ENCODE results near the gene MTX1. TPM values are rescaled to one million over a fixed set of nuclear protein-coding genes. Genes with fewer than 3 reads are reported as not detected.

The MTX1 gene
- total and polyA plus RNA-seq, 2 donors (not counting 1 experiment from before 2014, with no cell fraction given), result 42.2 to 46.6 TPM

DNA sequence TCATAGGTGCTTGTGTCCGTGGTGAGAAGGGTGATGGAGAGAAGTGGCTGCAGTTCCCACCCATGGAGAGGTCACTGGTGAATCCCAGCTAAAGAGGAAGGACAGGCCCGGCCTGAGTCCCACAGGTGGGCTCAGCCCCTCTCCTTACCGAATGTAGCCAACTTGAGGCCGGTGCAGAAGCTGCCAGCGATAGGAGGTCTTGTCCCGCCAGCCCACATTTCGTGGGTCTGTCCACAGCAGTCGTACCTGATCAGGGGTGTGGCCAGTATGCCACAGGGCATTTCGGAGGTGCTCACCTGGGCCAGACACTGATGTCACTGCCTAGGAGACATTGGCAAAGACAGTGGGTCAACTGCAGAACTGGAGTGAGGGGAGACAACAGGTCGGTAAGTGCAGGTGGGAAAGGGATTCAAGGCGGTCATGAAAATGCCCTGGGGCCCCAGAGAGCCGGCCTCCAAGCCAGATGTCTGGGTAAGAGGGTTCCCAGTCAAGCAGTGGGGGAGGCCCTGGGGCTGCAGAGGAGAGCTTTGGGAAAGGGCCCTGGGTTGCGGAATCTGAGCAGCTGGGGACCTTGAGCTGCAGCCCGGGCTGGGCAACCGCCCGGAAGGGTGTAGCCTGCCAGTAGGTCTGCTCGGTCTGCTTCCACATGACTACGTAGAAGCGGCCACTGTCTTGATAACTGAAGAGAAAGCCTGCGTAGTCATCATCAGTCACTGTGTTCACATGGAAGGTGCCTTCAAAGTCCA is 11.4 kb upstream of the MTX1 start:
- TF ChIP-seq EZH2 (IDR thresholded peaks at IDR 0.05; ENCODE audit: low read length, missing control alignments) (no peak), CTCF (conservative IDR thresholded peaks at IDR 0.05 in 1 of 2, IDR thresholded peaks at IDR 0.05 in 1 of 2; ENCODE audit: low read depth in 1 of 2, low read length in 2 of 2) (no peak)
- Histone ChIP-seq H3K4me1 (ENCODE audit: control insufficient read depth, extremely low read depth, insufficient read depth, low read length) (peaks cover 19% of the 10 kb centered on the region), H3K27ac (ENCODE audit: insufficient read depth, low read length) (no peak overlapping the region), H3K36me3 (ENCODE audit: control insufficient read depth, insufficient read depth, low read length) (peaks cover 26% of the 10 kb centered on the region), H3K79me2 (ENCODE audit: control insufficient read depth, insufficient read depth, low read length) (peaks cover 8% of the 10 kb centered on the region), H3K9ac (ENCODE audit: insufficient read depth, low read length) (no peak overlapping the region), H3K4me3 (replicated peaks in 1 of 4; ENCODE audit: control extremely low read depth in 1 of 4, insufficient read depth in 1 of 4, low read depth in 3 of 4, low read length in 4 of 4) (no peak overlapping the region), H3K27me3 (ENCODE audit: control insufficient read depth, insufficient read depth, low read length) (no peaks in the 10 kb centered on the region), H3K9me3 (ENCODE audit: control insufficient read depth, insufficient read depth, low read depth, low read length) (no peaks in the 10 kb centered on the region), H2AFZ (ENCODE audit: low read length) (no peak overlapping the region), H3K4me2 (ENCODE audit: extremely low read depth, insufficient read depth, low read length) (no peak overlapping the region), H4K20me1 (ENCODE audit: control insufficient read depth, extremely low read depth, insufficient read depth, low read length) (no peaks in the 10 kb centered on the region)
- no peak for DNase-seq (ENCODE audit: low read depth in 2 of 2)

- Histone ChIP-seq H3K4me1 (ENCODE audit: control insufficient read depth, extremely low read depth, insufficient read depth, low read length) (peaks cover 18% of the 10 kb centered on the region), H3K36me3 (ENCODE audit: control insufficient read depth, insufficient read depth, low read length) (peaks cover 29% of the 10 kb centered on the region), H3K4me2 (ENCODE audit: extremely low read depth, insufficient read depth, low read length) (no peak overlapping the region), H3K4me3 (replicated peaks in 1 of 4; ENCODE audit: control extremely low read depth in 1 of 4, insufficient read depth in 1 of 4, low read depth in 3 of 4, low read length in 4 of 4) (no peak overlapping the region), H4K20me1 (ENCODE audit: control insufficient read depth, extremely low read depth, insufficient read depth, low read length) (no peaks in the 10 kb centered on the region), H3K9ac (ENCODE audit: insufficient read depth, low read length) (no peak overlapping the region), H3K27me3 (ENCODE audit: control insufficient read depth, insufficient read depth, low read length) (no peaks in the 10 kb centered on the region), H3K27ac (ENCODE audit: insufficient read depth, low read length) (no peak overlapping the region), H3K9me3 (ENCODE audit: control insufficient read depth, insufficient read depth, low read depth, low read length) (no peaks in the 10 kb centered on the region), H2AFZ (ENCODE audit: low read length) (no peak overlapping the region), H3K79me2 (ENCODE audit: control insufficient read depth, insufficient read depth, low read length) (peaks cover 8% of the 10 kb centered on the region)
- DNase-seq (ENCODE audit: low read depth in 2 of 2), result no peak
- TF ChIP-seq CTCF (conservative IDR thresholded peaks at IDR 0.05 in 1 of 2, IDR thresholded peaks at IDR 0.05 in 1 of 2; ENCODE audit: low read depth in 1 of 2, low read length in 2 of 2) (no peak), EZH2 (IDR thresholded peaks at IDR 0.05; ENCODE audit: low read length, missing control alignments) (no peak)
Observed at GRCh38 chr1:155197901-155198546, 10.5 kb upstream of the MTX1 start.

GRCh38 chr1:155198547-155198906 is 10.0 kb upstream of the MTX1 start:
- H3K9ac ChIP-seq (ENCODE audit: insufficient read depth, low read length), result no peak overlapping the region
- H3K79me2 ChIP-seq (ENCODE audit: control insufficient read depth, insufficient read depth, low read length), result peaks cover 8% of the 10 kb centered on the region
- H3K27ac ChIP-seq (ENCODE audit: insufficient read depth, low read length), result no peak overlapping the region
- H3K4me3 ChIP-seq (replicated peaks in 1 of 4; ENCODE audit: control extremely low read depth in 1 of 4, insufficient read depth in 1 of 4, low read depth in 3 of 4, low read length in 4 of 4), result no peak overlapping the region
- TF ChIP-seq CTCF (conservative IDR thresholded peaks at IDR 0.05 in 1 of 2, IDR thresholded peaks at IDR 0.05 in 1 of 2; ENCODE audit: low read depth in 1 of 2, low read length in 2 of 2) (no peak), EZH2 (IDR thresholded peaks at IDR 0.05; ENCODE audit: low read length, missing control alignments) (no peak)
- no peaks in the 10 kb centered on the region for H3K9me3 ChIP-seq (ENCODE audit: control insufficient read depth, insufficient read depth, low read depth, low read length)
- no peak overlapping the region for H2AFZ ChIP-seq (ENCODE audit: low read length)
- H3K36me3 ChIP-seq (ENCODE audit: control insufficient read depth, insufficient read depth, low read length), result peaks cover 29% of the 10 kb centered on the region
- H3K4me2 ChIP-seq (ENCODE audit: extremely low read depth, insufficient read depth, low read length), result no peak overlapping the region
- no peaks in the 10 kb centered on the region for H3K27me3 ChIP-seq (ENCODE audit: control insufficient read depth, insufficient read depth, low read length)
- no peaks in the 10 kb centered on the region for H4K20me1 ChIP-seq (ENCODE audit: control insufficient read depth, extremely low read depth, insufficient read depth, low read length)
- DNase-seq (ENCODE audit: low read depth in 2 of 2), result no peak
- H3K4me1 ChIP-seq (ENCODE audit: control insufficient read depth, extremely low read depth, insufficient read depth, low read length), result peaks cover 17% of the 10 kb centered on the region
